HG03066 (cell line): Measurements from ENCODE around the gene TTC39C.

Source experiments
- ATAC-seq: cut with Tn5 transposase; IDR thresholded peaks from one replicate; pipeline ENCODE4 v1.9.1; 2021; ENCODE audit warnings: low read depth; ENCODE audit not compliant: unreplicated experiment

TTC39C gene

DNA sequence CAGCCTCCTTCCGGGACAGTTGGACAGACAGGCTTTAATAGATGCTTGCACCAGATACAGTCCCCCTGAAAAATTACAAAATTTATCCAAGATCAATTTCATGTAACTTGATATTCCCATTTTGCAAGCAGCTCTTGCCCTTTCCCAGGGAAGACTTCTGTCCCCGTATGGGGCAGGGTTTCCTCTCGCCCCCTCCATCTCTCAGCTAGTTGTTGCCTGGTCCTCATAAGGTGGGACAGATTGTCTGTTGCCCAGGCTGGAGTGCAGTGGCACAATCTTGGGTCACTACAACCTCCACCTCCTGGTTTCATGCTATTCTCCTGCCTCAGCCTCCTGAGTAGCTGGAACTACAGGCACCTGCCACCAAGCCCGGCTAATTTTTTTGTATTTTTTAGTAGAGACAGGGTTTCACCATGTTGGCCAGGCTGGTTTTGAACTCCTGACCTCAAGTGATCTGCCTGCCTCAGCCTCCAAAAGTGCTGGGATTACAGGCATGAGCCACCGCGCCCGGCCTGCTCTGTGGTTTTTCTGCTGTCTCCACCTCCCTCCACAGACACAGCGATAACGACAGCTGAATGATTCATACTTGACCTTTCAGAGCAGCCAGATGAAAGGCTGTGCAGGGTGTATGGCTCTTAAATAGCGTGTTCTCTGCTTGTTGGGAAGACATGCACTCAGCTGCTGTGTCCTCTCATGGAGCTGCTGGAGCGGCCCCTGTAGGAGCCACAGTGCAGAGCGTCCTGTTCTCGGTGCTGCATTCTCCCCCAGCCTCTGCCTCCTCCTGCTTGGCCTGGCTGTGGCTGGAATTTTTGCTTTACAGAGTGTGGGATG lies 61.4 kb downstream of the TTC39C start:
- no peak for ATAC-seq

DNA sequence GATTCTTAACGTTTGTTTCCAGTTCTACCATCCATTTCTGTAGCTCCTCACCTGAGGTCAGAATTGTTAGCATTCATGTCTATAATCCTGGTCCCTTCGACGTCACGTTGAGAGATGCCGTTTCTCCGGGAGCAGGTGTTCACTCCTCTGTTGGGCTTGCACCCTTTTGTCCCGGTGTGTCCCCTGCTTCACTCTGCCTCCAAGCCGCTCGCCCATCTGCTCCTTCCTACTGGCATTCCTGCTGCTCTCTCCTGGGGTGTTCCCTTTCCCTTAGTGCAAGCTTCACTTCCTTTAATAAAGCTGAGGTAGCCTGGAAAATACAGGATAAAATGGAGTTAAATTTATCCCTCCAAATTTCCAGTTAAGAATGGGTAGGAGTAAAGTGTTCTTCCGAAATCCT lies 62.4 kb downstream of the TTC39C start:
- no peak for ATAC-seq

DNA sequence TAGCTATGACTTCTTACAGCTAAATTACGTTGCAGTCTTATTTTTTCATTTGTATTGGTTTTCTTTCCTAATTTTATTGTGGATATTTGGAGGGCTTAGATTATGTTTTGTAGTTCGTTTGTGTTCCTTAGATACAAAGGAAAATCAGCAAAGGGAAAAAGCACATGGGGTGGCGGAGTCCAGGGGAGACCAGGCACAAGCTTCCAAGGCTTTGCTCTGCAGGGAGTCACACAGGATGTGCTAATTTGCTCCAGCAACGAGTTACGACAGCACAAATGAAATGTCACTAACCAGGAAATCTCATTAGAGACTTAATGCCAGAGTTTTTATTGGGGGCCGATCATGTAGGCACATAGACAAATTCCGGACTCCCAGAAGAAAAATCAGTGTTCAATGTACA lies 63.8 kb downstream of the TTC39C start:
- no peak for ATAC-seq

DNA sequence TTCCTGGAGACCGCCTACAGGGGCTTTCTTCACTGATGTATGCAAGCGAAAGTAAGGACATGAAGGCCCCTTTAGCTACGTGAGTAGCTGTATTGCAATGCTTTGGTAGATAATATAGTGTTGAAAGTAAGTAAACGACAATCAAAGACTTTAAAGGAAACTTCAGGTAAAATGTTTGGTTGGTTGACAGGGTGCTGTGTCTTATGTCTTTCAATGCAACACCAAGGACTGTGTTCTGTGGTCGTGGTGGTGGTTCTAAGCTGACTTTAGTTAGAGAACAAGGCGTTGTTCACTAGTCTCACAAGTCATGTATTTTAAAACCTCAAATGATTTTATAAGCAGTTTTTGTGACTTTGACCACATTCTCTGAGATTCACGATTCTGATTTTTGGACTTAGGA lies 66.3 kb downstream of the TTC39C start:
- no peak for ATAC-seq

DNA sequence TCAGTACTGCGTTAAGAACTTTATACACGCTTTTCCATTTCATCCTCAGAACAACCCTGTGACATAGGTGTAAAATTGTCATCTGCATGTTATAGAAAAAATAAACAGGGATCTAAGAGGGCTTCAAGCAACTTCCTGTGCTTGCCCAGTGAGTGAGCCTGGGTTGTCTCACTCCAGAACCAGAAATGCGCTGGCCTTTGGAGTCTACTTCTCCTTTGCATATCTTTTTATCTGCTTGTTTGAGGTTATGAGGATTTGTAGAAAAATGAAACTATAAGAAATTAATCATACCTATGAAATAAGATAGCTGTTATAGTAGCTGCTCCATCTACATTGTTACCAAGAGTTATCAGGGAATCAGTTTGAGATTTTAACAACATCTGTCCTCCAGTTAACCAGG lies 69.0 kb downstream of the TTC39C start:
- no peak for ATAC-seq

DNA sequence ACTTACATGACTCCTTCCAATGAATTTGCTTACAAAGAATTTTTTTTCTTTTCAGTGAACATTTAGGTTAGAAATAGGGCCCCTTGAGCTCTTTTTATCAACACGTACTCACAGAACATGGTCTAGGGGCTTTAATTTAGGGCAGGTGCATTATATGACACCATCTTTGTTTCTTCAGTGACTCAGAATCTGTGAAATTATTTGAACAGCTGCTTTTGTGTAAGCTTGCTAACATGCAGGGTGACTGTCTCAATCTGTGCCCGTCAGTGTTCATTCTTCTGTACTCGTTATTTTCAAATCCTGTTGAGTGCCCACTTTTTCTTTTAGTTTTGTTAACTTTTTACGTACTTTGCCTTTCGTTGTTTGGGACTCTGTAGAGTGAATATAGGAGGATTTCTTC lies 71.5 kb downstream of the TTC39C start:
- no peak for ATAC-seq

DNA sequence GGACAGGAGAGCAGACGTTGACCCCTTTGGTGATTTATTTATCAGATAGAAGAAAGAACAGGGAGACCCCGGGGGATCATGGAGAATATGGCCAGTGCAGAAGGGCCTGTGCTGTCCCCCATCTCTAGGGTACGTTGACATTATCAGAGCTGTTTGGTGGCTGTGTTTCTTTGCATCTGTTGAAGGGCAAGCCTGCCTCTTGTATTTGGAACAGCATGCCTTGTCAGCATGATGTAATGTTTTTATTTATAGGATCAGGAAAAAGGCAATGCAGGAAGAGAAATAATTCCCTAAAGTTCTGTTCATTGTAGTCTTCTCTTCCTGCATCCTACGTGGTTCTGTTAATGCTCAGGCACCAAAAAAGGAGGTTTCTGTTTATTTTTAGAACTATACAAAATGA lies 74.5 kb downstream of the TTC39C start:
- no peak for ATAC-seq

DNA sequence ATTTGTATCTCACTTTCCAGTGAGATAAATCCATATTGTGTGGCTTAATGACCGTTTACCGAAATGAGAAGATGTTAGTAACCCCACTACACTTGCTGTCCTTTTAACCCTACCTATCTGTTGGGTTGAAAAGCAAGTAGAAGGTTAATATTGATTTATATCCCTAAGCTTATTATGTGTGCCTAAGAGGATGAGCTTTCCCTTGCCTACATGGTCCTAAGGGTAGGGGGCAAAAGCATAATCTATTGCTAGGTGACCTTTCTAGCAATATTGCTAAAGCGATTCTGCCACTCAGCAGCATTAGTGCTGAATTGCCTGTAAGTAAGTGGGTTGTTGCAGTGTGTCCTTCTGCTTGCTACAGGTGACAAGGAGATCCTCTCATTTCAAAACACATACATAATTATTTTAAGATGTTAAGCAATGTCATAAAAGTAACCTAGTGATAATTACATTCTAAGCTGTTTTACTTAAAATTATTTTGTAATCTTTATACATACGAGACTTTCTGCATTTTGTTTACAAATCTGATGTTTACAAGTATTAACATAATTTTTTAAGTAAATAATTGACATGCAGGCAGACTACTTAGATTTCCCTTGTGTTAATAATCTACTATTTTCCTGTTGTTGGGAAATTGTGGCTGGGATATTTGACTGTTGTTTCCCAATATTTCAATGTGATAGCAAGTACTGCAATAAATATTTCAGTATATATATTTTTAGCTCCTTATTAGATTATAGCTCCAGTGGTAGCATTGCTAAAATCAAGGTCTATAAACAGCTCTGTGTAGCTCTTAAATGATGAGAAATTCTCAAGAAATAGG lies 75.2 kb downstream of the TTC39C start:
- ATAC-seq = no peak

DNA sequence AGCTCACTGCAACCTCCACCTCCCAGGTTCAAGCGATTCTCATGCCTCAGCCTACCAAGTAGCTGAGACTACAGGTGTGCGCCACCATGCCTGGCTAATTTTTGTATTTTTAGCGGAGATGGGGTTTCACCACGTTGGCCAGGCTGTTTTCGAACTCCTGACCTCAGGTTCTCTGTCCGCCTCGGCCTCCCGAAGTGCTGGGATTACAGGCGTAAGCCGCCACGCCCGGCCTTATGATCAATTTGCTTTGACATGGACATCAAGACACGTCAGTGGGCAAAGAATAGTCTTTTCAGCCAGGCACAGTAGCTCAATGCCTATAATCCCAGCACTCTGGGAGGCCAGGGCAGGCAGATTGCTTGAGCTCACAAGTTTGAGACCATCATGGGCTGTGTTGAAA lies 76.3 kb downstream of the TTC39C start:
- no peak for ATAC-seq

DNA sequence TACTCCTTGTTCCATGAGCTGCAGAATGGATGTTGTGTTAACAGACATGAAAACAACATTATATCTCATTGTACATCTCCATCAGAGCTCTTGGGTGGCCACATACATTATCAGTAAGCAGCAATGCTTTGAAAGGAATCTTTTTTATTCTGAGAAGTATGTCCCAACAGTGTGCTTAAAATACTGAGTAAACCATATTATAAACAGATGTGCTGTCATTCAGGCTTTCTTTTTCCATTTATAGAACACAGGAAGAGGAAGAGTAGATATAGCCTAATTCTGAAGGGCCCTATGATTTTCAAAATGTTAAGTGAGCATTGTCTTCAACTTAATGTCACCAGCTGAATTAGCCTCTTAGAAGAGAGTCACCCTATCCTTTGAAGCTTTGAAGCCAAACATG lies 80.0 kb downstream of the TTC39C start:
- ATAC-seq = no peak

DNA sequence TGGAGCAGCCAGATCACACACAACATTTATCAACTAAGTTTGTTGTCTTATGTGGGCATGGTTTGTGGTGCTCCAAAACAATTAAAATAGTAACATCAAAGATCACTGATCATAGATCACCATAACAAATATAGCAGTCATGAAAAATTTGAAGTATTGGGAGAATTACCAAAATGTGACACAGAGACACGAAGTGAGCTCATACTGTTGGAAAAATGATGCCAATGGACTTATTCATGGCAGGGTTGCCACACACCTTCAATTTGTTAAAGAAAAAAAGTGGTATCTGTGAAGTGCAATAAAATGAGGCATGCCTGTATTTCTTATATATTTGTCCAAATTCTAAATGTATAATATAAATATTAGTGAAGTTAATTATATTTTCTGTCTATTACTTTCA lies 81.4 kb downstream of the TTC39C start:
- no peak for ATAC-seq

DNA sequence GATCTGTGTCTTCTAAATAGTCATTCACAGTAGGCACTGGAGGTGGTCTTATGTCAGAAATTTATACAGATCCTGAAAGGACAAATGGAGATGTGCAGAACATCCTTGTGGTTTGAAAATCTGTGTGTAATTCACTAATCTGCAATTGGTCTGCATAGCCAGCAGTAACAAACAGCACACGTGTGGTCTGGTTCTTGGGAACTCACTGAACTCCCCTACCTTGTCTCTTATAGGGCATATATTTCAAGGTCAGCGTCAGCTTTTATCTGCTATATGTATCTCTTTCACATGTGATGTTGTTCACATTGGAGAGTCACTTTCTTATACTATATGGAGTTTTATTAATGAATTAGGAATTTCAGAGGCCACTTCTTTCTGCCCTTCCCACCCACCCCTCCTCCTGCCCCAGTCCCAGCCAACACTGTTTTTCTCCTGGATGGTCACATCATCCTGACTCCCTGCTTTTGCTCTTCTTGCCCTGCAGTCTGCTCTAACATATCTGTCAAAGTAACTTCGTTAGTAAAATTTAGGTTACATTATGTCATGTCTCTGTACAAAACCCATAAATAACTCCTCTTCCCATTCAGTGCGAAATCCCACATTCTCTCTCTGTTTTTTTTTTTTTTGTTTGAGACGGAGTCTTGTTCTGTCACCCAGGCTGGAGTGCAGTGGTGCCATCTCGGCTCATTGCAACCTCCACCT lies 88.9 kb downstream of the TTC39C start:
- no peak for ATAC-seq

DNA sequence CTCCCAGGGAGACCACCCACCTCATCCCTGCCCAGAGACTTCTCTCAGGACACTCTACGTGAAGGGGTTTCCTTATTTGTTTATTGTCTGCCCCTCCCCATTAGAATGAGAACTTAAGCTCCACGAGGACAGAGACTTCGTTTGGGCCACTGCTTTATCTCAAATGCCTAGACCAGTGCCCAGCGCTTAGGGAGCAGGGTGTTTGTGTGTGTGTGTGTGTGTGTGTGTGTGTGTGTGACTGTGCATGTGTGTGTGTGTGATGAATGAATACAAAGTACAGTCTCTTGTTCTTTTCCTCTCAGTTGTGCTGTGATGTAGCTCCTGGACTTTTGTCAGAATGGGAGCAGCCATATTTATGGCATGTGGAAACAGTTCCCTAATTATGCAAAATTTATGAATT lies 89.9 kb downstream of the TTC39C start:
- no peak for ATAC-seq

DNA sequence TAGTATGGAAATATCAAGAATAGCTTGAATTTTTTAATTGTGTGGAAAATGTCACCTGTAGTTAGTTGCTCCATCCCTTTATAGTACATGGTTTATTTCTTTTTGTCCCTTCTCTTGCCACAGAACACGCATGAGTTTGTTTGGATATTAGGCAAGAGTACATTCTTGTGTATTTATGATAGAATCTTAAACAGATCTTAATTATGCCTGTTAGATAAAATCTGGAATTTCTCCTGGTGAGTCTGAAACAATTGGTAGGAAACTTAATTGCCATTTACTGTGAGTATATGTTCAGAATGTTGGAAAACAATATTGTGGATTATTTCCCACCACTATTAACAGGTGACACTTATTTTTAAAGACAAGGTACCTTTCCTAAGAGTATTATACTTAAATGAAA lies 94.1 kb downstream of the TTC39C start:
- no peak for ATAC-seq

DNA sequence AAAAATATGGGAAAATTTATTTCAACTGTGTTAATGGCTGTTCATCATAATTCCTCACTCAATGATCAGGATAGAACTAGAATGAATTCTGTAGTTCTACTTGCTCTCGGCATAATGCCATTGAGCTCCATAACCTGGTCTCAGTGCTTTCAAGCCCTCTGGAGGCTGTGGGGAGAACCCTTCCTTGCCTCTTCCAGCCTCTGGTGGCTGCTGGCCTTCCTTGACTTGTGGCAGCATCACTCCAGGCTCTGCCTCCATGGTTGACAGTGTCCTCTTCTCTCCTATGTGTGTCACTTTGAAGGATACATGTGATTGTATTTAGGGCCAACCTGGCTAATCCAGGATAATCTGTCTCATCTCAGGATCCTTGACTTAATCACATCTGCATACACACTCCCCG lies 97.4 kb downstream of the TTC39C start:
- no peak for ATAC-seq

DNA sequence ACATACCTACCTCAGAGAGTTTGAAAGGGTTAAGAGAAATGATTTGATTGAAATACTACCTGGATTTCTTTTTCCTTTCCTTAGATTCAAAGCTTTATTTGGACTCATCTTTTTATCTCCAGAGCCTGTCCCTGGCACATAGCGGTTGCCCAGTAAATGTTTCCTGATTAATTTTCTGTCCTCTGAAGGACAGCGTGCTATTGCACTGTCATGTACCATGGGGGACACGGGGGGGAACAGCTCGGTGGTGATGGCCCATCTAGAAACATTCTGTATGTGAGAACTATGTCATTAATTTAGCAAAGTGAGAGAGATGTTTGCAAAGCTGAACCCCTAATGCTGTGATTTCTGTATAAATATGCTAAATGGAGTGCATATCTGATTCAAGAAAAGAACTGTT lies 97.9 kb downstream of the TTC39C start:
- no peak for ATAC-seq

DNA sequence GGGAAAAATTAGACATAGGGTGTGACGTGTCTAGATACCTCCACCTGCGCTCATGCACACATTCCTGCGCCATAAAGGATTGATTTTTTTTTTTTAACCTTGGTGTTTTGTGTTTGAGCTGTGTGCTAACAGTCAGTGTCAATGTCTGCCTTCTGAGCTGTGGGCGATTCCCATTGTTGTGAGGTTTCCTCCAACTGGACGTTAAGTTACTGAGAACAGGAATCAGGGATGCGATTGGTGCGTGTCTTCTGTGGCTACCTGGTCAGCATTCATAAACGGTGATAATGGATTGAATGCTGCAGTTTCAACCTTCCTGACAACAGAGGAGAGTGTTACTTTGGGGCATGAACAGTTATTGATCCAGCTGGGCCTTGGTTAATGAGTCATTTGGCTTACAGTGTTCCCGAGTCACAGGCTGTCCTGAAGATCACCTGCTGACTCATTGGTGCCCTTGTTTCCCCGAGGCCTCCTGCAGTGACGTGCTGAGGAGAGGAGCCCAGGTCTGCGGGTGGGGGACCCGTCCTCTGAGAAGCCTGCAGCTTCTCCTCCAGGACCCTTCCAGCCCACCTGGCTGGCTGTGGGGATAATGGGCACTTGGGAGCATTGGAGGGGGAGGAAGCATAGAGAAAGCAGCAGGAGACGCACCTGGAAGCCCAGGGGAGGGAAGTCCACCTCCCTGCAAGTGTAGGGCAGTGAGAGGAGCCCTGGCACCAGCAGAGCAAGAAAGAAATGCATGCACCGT lies 98.5 kb downstream of the TTC39C start:
- ATAC-seq = no peak

DNA sequence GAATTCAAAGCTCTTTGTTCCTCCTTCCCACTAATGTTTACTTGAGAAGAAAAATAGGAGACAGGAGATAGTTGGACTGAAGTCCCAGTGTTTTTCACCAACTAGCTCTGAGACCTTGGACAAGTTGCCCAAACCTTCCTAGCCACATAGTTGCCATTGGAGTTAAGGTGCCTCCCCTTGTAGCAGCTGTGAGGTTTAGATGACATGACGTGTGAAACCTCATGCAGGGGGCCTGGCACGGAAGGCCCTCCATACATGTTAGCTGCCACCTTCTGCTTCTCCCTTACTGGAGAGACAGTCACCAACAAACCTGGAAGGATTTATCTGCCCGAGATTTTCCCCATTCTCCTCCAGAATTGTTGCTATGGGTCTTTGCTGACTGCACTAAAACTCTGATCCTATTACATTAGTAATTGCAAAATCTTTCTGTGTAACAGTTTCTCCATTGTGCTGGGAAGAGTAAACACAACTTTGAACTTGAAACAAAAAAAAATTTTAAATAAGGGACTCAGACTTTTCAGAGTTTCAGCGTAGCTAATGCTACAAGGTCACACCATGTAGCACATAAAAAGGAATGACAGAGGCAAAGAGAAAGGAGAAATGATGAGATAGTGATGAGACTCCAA lies 100.5 kb downstream of the TTC39C start:
- no peak for ATAC-seq

DNA sequence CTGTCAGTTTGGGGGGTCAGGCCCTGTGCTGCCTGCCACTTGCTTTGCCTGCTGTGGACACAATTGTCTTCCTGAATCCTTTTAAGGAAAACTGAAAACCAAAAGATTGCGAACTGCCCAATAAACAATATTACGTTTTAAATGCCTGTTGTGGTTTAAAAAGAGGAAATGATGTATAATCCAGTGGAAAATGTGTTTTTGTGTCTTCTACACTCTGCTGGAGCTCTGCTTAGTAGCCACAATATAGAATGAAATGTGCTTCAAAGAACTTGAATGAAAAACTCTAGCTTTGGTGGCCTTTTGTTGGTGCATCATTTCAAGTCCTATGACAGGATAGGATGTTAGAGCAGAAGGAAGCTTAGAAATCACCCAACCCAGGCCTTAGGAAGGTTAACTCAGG lies 101.1 kb downstream of the TTC39C start:
- ATAC-seq = no peak
